Endothelial cell (in vitro differentiated cells): ENCODE results near the gene TCF19. TPM values are rescaled to one million over a fixed set of nuclear protein-coding genes. Genes with fewer than 3 reads are reported as not detected.

Experiments
- DNase-seq: peaks from one replicate; pipeline ENCODE4 v3.0.0; 2021; ENCODE audit warnings: low spot score
- H3K27ac Mint-ChIP-seq: one replicate; pipeline ENCODE4 v1.8.0; 2021; ENCODE audit warnings: mixed read lengths, inconsistent platforms; ENCODE audit not compliant: unreplicated experiment
- H3K27me3 Mint-ChIP-seq: one replicate; pipeline ENCODE4 v1.8.0; 2021; ENCODE audit warnings: mild to moderate bottlenecking, moderate library complexity, mixed read lengths, inconsistent platforms; ENCODE audit not compliant: unreplicated experiment
- H3K36me3 Mint-ChIP-seq: one replicate; pipeline ENCODE4 v1.8.0; 2021; ENCODE audit warnings: mild to moderate bottlenecking, low read depth, mixed read lengths, inconsistent platforms; ENCODE audit not compliant: unreplicated experiment
- H3K4me1 Mint-ChIP-seq: one replicate; pipeline ENCODE4 v1.8.0; 2021; ENCODE audit warnings: mild to moderate bottlenecking, mixed read lengths, inconsistent platforms; ENCODE audit not compliant: unreplicated experiment
- H3K4me3 Mint-ChIP-seq: one replicate; pipeline ENCODE4 v1.8.0; 2021; ENCODE audit warnings: mild to moderate bottlenecking, mixed read lengths, inconsistent platforms; ENCODE audit not compliant: unreplicated experiment
- H3K9me3 Mint-ChIP-seq: one replicate; pipeline ENCODE4 v1.8.0; 2021; ENCODE audit warnings: mixed read lengths, inconsistent platforms; ENCODE audit not compliant: unreplicated experiment
- total RNA-seq: library from RNA; stranded (reverse); fragmentation: NEBNext Ultra II Directional; extraction: Animal tissue kit (Norgen Biotek cat#: 25700); gene quantifications from one replicate; pipeline ENCODE4 v1.2.1, GENCODE V29; 2021; ENCODE audit not compliant: unreplicated experiment
- TF ChIP-seq, protein P1 (sequence below): fragments of 200-600 bp; sonication (generic); IDR thresholded peaks from one replicate; pipeline ENCODE4 v1.5.0; 2021; ENCODE audit warnings: antibody characterized with exemption; ENCODE audit not compliant: unreplicated experiment

TCF19 gene
- total RNA-seq, 1 donor from 2014 or later, result 17.2 TPM

- Mint-ChIP-seq H3K27ac (peak overlapping the region; percentile 34), H3K4me3 (no peak overlapping the region), H3K27me3 (peaks cover 2% of the 10 kb centered on the region), H3K9me3 (no peaks in the 10 kb centered on the region), H3K4me1 (peaks cover 23% of the 10 kb centered on the region), H3K36me3 (no peaks in the 10 kb centered on the region)
- DNase-seq, result no peak
- TF ChIP-seq, protein P1, sequence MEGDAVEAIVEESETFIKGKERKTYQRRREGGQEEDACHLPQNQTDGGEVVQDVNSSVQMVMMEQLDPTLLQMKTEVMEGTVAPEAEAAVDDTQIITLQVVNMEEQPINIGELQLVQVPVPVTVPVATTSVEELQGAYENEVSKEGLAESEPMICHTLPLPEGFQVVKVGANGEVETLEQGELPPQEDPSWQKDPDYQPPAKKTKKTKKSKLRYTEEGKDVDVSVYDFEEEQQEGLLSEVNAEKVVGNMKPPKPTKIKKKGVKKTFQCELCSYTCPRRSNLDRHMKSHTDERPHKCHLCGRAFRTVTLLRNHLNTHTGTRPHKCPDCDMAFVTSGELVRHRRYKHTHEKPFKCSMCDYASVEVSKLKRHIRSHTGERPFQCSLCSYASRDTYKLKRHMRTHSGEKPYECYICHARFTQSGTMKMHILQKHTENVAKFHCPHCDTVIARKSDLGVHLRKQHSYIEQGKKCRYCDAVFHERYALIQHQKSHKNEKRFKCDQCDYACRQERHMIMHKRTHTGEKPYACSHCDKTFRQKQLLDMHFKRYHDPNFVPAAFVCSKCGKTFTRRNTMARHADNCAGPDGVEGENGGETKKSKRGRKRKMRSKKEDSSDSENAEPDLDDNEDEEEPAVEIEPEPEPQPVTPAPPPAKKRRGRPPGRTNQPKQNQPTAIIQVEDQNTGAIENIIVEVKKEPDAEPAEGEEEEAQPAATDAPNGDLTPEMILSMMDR, result no peak
Measured at GRCh38 chr6:31205638-31206037, 47.2 kb downstream of the TCF19 start.

GRCh38 chr6:31208506-31208905 lies 50.1 kb downstream of the TCF19 start:
- peaks cover 22% of the 10 kb centered on the region for H3K4me1 Mint-ChIP-seq

DNA sequence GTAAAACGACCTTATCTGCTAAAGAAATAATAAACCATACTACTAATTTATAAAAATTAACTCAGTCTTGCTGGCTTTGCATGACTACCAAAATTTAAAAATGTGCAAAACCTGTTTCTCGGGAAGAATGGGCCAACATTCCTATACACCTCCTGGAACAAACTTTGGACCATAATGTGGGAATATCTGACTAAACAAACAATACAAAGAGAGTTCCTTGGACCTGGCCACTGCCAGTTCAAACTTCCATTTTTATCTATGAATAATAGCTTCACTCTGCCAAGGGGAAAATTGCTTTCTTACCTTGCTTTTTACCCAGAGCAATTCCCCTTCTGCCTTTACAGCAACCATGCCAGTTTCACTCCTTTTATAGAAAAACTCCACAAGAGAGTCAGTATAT lies 50.7 kb downstream of the TCF19 start:
- no peak for DNase-seq
- H3K9me3 Mint-ChIP-seq, result no peaks in the 10 kb centered on the region
- no peaks in the 10 kb centered on the region for H3K36me3 Mint-ChIP-seq
- H3K27me3 Mint-ChIP-seq, result peaks cover 2% of the 10 kb centered on the region
- TF ChIP-seq, protein P1, result no peak
- H3K27ac Mint-ChIP-seq, result no peak overlapping the region
- H3K4me3 Mint-ChIP-seq, result no peak overlapping the region
- peaks cover 16% of the 10 kb centered on the region for H3K4me1 Mint-ChIP-seq

More at GRCh38 chr6:31208506-31208905, 50.1 kb downstream of the TCF19 start:
- no peak overlapping the region for H3K4me3 Mint-ChIP-seq
- DNase-seq, result no peak
- no peaks in the 10 kb centered on the region for H3K36me3 Mint-ChIP-seq
- TF ChIP-seq, protein P1, result no peak
- no peaks in the 10 kb centered on the region for H3K9me3 Mint-ChIP-seq
- H3K27me3 Mint-ChIP-seq, result peaks cover 2% of the 10 kb centered on the region
- no peak overlapping the region for H3K27ac Mint-ChIP-seq

GRCh38 chr6:31210123-31210522 lies 51.7 kb downstream of the TCF19 start:
- no peaks in the 10 kb centered on the region for H3K9me3 Mint-ChIP-seq
- TF ChIP-seq, protein P1, result no peak
- DNase-seq, result no peak
- peaks cover 15% of the 10 kb centered on the region for H3K4me1 Mint-ChIP-seq
- H3K4me3 Mint-ChIP-seq, result no peak overlapping the region
- peaks cover 2% of the 10 kb centered on the region for H3K27me3 Mint-ChIP-seq
- H3K27ac Mint-ChIP-seq, result no peak overlapping the region
- H3K36me3 Mint-ChIP-seq, result no peaks in the 10 kb centered on the region

DNA sequence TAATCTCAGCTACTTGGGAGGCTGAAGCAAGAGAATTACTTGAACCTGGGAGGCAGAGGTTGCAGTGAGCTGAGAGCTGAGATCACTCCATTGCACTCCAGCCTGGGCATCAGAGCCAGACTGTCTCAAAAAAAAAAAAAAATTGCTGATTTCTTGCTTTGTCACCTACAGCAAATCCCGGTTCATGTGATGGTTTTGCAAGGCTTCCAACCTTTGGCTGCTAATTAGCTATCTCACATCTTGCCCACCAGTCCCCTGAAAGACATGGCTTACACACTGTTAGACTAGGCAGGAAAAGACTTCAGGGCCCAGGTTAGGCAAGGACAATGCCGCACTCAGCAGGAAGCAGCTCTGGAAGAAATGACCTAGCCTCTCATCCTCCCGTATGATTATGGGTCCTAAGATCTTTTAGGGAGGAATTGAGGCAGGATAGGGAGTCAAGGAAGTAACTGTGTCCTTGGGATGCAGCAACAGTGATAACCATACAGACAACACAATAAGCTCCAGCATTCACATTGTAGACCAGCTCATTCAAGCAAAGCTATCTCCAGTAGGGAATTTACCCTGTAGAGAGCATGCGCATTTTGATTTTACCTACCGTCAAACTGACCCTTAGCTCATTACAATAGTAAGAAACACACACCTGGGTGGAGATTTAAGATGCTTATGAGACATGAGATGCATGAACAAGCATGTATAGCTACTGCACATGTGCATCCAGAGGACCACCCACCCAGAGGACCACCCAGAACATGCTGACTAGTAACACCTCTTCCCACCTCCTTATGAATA lies 52.5 kb downstream of the TCF19 start:
- Mint-ChIP-seq H3K4me1 (peaks cover 11% of the 10 kb centered on the region), H3K27me3 (peaks cover under 1% of the 10 kb centered on the region), H3K9me3 (no peaks in the 10 kb centered on the region), H3K36me3 (no peaks in the 10 kb centered on the region), H3K4me3 (no peak overlapping the region), H3K27ac (no peak overlapping the region)
- DNase-seq, result no peak
- TF ChIP-seq, protein P1, result no peak
